ENCODE measurements around the gene ALG5.

Gene ALG5

DNA sequence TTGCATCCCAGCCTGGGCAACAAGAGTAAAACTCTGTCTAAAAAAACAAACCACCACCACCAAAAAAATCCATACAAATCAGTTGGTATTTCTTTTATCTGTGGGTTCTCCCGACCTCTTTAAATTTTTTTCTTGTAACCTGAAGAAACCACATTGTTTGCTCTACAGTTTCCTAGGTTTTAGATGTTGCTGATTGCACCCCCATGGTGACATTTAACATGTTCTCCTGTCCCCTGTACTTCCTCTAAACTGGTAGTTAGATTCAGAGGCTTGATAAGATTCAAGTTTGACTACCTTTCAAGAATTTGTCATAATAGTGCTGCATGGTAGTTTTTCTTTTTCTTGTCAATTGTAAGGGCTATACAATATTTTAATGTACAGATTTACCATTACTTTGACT is 24.0 kb downstream of the ALG5 start:
- peaks cover 3% of the 10 kb centered on the region; the same call in 1 of the 2 replicates for H3K9me3 ChIP-seq (ENCODE audit: insufficient read depth, low read depth, low read length)
- no peak overlapping the region for H3K4me3 ChIP-seq (ENCODE audit: low read length)
- no peaks in the 10 kb centered on the region for H3K27me3 ChIP-seq (ENCODE audit: insufficient read depth, low read length)
- no peak overlapping the region for H3K9ac ChIP-seq (ENCODE audit: low read depth, low read length)
- no peaks in the 10 kb centered on the region for H3K4me1 ChIP-seq (ENCODE audit: insufficient read depth, low read length)
- H3K27ac ChIP-seq (ENCODE audit: low read length) = no peak overlapping the region
- H3K36me3 ChIP-seq (ENCODE audit: insufficient read depth, low read depth, low read length) = peaks cover 63% of the 10 kb centered on the region

DNA sequence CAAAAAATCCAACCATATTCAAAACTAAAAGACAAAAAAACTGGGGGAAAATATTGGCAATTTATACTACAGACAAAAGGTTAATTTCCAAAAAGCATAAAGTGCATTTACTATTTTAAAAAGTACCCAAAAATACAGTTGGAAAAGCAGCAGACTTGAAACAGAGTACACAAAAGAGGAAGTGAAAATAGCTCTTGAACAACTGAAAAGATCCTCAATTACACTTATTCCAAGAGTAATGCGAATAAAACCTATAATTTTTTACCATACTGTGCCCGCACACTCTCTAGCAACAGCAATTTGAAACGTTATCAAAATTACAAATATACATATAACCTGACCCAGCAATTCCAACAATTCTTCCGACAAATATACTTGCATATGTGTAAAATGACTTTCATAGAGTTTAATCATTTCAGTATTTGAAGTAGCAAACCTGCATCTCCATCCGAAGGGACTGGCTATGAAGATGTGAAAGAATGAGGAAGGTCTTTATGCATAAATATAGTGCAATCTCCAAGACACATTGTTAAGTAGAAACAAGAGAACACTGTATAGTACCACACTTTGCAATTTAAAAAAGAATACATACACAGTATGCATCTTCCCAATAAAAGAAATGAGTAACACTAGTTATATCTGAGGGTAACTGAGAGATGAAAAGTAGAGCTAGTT is 25.4 kb downstream of the ALG5 start:
- Histone ChIP-seq H3K27me3 (ENCODE audit: insufficient read depth, low read length) (no peaks in the 10 kb centered on the region), H3K27ac (ENCODE audit: low read length) (no peak overlapping the region)

DNA sequence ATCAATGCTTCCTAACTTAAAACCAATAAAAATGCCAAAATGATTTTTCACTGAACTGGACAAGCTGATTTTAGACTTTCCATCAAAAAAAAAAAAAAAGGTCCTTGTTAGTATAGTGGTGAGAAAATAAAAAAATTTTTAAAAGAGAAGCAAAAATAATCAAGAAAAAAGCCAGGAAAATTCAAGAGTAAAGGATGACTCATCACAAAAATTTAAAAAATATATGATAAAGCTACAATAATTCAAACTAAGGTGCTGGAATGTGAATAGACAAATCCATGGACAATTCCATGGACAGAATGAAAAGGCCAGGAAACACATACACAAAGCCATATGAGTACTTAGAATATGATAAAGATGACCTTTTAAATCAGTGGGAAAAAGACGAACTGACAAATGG is 26.1 kb downstream of the ALG5 start:
- peaks cover 62% of the 10 kb centered on the region for H3K36me3 ChIP-seq (ENCODE audit: insufficient read depth, low read depth, low read length)
- no peaks in the 10 kb centered on the region for H3K4me1 ChIP-seq (ENCODE audit: insufficient read depth, low read length)
- H3K27me3 ChIP-seq (ENCODE audit: insufficient read depth, low read length) = no peaks in the 10 kb centered on the region
- H3K9ac ChIP-seq (ENCODE audit: low read depth, low read length) = no peak overlapping the region
- H3K4me3 ChIP-seq (ENCODE audit: low read length) = no peak overlapping the region
- H3K27ac ChIP-seq (ENCODE audit: low read length) = no peak overlapping the region
- H3K9me3 ChIP-seq (ENCODE audit: insufficient read depth, low read depth, low read length) = peaks cover 3% of the 10 kb centered on the region; the same call in 1 of the 2 replicates

More for the DNA sequence above, 25.4 kb downstream of the ALG5 start:
- no peak overlapping the region for H3K9ac ChIP-seq (ENCODE audit: low read depth, low read length)
- peaks cover 3% of the 10 kb centered on the region; the same call in 1 of the 2 replicates for H3K9me3 ChIP-seq (ENCODE audit: insufficient read depth, low read depth, low read length)
- no peaks in the 10 kb centered on the region for H3K4me1 ChIP-seq (ENCODE audit: insufficient read depth, low read length)
- peaks cover 56% of the 10 kb centered on the region for H3K36me3 ChIP-seq (ENCODE audit: insufficient read depth, low read depth, low read length)
- no peak overlapping the region for H3K4me3 ChIP-seq (ENCODE audit: low read length)

DNA sequence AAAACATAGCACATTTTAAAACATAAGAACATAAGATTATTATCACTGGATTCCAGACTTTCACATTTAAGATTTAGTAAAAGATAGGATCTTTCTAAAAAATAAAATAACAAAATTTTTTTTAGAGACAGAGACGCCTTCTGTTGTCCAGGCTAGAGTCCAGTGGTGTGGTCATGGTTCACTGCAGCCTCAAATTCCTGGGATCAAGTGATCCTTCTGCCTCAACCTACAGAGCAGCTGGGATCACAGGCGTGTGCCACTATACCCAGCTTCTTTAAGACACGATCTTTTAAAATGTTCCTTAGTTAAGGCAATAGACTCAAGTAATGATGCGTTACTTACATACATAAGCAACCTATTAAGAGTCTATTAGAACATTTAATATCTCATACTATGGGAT is 32.7 kb downstream of the ALG5 start:
- H3K9ac ChIP-seq (ENCODE audit: low read depth, low read length) = no peak overlapping the region
- H3K27me3 ChIP-seq (ENCODE audit: insufficient read depth, low read length) = no peaks in the 10 kb centered on the region
- H3K36me3 ChIP-seq (ENCODE audit: insufficient read depth, low read depth, low read length) = peaks cover 58% of the 10 kb centered on the region
- H3K4me1 ChIP-seq (ENCODE audit: insufficient read depth, low read length) = no peaks in the 10 kb centered on the region
- no peak overlapping the region for H3K27ac ChIP-seq (ENCODE audit: low read length)
- no peaks in the 10 kb centered on the region for H3K9me3 ChIP-seq (ENCODE audit: insufficient read depth, low read depth, low read length)
- H3K4me3 ChIP-seq (ENCODE audit: low read length) = no peak overlapping the region

DNA sequence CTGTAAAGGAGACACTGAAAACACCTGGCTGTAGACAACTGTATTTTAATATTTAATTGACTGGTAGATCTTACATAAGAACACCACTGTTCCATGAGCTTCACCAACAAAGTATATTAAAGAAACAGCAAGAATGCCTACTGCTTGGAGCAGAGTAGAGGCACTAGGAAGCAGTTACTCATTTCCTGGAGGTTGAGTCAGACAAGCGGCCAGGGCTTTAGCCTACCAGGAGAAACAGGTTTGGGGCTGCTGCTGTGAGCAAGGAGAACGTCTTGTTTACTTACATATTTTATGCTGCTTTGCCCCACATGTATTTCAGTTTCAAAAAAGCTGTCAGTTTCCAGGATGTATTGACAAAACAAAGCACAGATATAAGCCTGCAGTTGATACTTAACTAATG is 33.4 kb downstream of the ALG5 start:
- Histone ChIP-seq H3K4me3 (ENCODE audit: low read length) (no peak overlapping the region), H3K9ac (ENCODE audit: low read depth, low read length) (no peak overlapping the region), H3K27me3 (ENCODE audit: insufficient read depth, low read length) (no peaks in the 10 kb centered on the region), H3K9me3 (ENCODE audit: insufficient read depth, low read depth, low read length) (no peaks in the 10 kb centered on the region), H3K27ac (ENCODE audit: low read length) (no peak overlapping the region), H3K4me1 (ENCODE audit: insufficient read depth, low read length) (no peaks in the 10 kb centered on the region), H3K36me3 (ENCODE audit: insufficient read depth, low read depth, low read length) (peaks cover 51% of the 10 kb centered on the region)

DNA sequence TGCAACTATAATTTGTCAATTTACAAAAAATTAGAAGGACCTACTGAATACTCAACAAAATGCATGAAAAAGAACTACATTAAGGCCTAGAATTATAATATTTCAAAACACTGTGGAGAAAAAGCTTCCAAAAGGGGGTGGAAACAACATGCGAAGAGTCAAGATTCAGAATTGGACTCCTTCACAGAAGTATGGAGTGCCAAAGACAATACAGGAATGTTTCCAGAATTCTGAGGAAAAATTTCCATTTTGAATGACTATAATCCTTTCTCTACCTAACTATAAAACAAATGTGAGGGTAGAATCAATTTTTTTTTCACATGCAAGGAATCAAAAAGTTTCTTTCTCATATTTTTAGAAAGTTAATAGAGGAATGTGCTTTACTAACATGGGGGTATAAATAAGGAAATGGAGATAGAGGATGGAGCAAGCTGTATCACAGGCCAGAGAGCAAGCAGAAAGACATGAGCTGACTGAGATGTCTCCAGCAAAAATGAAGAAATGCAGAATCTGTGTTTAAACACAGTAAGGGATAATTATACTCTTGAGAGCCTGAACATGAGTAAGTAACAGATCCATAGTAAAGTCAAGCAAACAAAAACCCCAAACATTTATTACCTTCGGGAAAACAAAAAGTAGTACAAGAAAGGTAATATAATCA is 39.6 kb downstream of the ALG5 start:
- Histone ChIP-seq H3K9me3 (ENCODE audit: insufficient read depth, low read depth, low read length) (no peaks in the 10 kb centered on the region), H3K36me3 (ENCODE audit: insufficient read depth, low read depth, low read length) (peaks cover 27% of the 10 kb centered on the region)

DNA sequence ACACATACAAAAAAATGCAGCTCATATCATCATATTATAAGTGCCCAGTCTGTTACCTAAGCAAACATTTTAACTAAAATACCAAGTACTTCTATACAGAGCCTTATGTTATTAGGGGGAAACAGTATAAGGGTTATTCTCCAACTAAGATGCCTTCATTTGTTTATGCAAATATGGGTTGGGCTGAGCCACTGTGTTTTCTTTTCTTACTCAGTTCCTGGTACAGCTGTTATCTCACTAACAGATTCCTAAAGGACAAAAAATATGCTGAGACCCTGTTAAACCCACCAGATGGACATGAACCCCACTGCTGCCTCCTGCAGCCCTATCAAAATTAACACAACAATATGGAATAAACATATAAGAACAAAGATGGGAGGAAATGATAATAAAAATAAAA is 44.6 kb downstream of the ALG5 start:
- Histone ChIP-seq H3K36me3 (ENCODE audit: insufficient read depth, low read depth, low read length) (peaks cover 22% of the 10 kb centered on the region), H3K4me1 (ENCODE audit: insufficient read depth, low read length) (no peaks in the 10 kb centered on the region), H3K9me3 (ENCODE audit: insufficient read depth, low read depth, low read length) (no peaks in the 10 kb centered on the region), H3K9ac (ENCODE audit: low read depth, low read length) (no peak overlapping the region), H3K27me3 (ENCODE audit: insufficient read depth, low read length) (no peaks in the 10 kb centered on the region), H3K27ac (ENCODE audit: low read length) (no peak overlapping the region), H3K4me3 (ENCODE audit: low read length) (no peak overlapping the region)

More for the DNA sequence above, 39.6 kb downstream of the ALG5 start:
- Histone ChIP-seq H3K4me3 (ENCODE audit: low read length) (no peak overlapping the region), H3K9ac (ENCODE audit: low read depth, low read length) (no peak overlapping the region), H3K27ac (ENCODE audit: low read length) (no peak overlapping the region), H3K27me3 (ENCODE audit: insufficient read depth, low read length) (no peaks in the 10 kb centered on the region), H3K4me1 (ENCODE audit: insufficient read depth, low read length) (no peaks in the 10 kb centered on the region)

DNA sequence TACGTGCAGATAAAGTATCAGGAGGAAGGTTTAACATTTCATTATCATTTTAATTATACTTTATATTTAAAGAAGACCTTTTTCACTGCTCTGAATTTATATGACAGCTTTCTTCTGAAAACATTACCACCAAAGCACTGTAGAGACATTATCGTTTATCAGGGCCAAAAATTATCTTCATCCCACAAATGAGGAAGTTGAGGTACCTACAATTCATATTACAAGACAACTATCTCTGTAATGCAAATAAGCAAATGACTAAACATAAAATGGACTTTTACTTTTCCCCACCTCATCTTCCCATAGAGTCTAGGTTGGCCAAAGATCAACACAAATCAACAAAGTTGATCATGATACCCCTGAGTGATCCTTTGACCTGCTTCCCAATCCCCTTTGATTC is 48.2 kb downstream of the ALG5 start:
- no peaks in the 10 kb centered on the region for H3K27me3 ChIP-seq (ENCODE audit: insufficient read depth, low read length)
- peaks cover 31% of the 10 kb centered on the region for H3K36me3 ChIP-seq (ENCODE audit: insufficient read depth, low read depth, low read length)
- H3K27ac ChIP-seq (ENCODE audit: low read length) = no peak overlapping the region

DNA sequence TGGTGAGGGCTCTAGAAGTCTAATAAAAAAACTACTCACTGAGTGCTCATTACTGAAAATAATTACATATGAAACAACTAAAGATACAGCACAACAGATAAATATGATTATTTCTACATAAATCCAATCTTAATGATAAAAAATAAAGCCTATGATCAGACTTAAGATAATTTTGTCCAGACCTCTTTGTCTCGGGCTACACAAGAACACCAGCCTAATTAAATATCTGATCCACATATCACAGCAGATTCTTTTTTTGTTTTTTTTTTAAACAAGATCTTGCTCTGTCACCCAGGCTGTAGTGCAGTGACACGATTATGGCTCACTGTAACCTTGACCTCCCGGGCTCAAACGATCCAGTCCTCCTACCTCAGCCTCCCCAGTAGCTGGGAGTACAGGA is 48.8 kb downstream of the ALG5 start:
- no peak overlapping the region for H3K27ac ChIP-seq (ENCODE audit: low read length)
- peaks cover 31% of the 10 kb centered on the region for H3K36me3 ChIP-seq (ENCODE audit: insufficient read depth, low read depth, low read length)
- H3K27me3 ChIP-seq (ENCODE audit: insufficient read depth, low read length) = no peaks in the 10 kb centered on the region
- no peak overlapping the region for H3K4me3 ChIP-seq (ENCODE audit: low read length)
- no peak overlapping the region for H3K9ac ChIP-seq (ENCODE audit: low read depth, low read length)
- H3K4me1 ChIP-seq (ENCODE audit: insufficient read depth, low read length) = no peaks in the 10 kb centered on the region
- no peaks in the 10 kb centered on the region for H3K9me3 ChIP-seq (ENCODE audit: insufficient read depth, low read depth, low read length)

More for the DNA sequence above, 48.2 kb downstream of the ALG5 start:
- no peaks in the 10 kb centered on the region for H3K4me1 ChIP-seq (ENCODE audit: insufficient read depth, low read length)
- H3K9me3 ChIP-seq (ENCODE audit: insufficient read depth, low read depth, low read length) = no peaks in the 10 kb centered on the region
- H3K9ac ChIP-seq (ENCODE audit: low read depth, low read length) = no peak overlapping the region
- no peak overlapping the region for H3K4me3 ChIP-seq (ENCODE audit: low read length)

DNA sequence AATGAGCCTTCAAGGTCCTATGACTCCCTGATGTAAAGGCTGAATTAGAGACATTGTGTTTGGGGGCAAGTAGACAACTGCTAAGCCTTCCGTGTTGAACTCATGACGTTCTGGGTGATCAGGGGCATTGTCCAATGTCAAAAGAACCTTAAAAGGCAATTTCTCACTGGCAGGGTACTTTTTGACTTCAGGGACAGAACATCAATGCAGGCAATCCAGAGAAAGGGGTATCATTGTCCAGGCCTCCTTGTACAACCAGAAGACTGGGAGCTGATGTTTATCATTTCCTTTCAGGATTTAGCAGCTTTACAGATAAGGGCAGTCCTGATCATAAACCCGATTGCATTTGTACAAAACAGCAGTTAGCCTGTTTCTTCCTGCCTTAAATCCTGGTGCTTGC is 54.1 kb downstream of the ALG5 start:
- Histone ChIP-seq H3K9me3 (ENCODE audit: insufficient read depth, low read depth, low read length) (no peaks in the 10 kb centered on the region), H3K27me3 (ENCODE audit: insufficient read depth, low read length) (no peaks in the 10 kb centered on the region), H3K9ac (ENCODE audit: low read depth, low read length) (no peak overlapping the region), H3K4me1 (ENCODE audit: insufficient read depth, low read length) (no peaks in the 10 kb centered on the region), H3K36me3 (ENCODE audit: insufficient read depth, low read depth, low read length) (peaks cover 12% of the 10 kb centered on the region), H3K27ac (ENCODE audit: low read length) (no peak overlapping the region), H3K4me3 (ENCODE audit: low read length) (no peak overlapping the region)

DNA sequence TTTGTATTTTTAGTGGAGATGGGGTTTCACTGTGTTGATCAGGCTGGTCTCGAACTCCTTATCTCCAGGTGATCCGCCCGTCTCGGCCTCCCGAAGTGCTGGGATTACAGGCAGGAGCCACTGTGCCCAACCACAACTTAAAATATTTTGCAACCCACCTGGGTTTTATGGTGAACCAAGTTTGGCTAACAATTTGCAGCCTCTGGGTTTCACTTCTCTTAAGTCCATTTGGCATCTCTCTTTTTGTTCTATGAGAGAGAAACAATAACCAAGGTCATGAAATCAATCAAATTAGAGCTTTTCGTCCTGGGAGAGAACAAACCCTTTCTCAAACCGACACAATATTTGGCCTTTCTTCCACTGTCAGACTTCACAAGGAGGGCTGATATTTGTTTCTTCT is 73.5 kb downstream of the ALG5 start:
- no peaks in the 10 kb centered on the region for H3K4me1 ChIP-seq (ENCODE audit: insufficient read depth, low read length)
- no peak overlapping the region for H3K27ac ChIP-seq (ENCODE audit: low read length)
- H3K27me3 ChIP-seq (ENCODE audit: insufficient read depth, low read length) = peaks cover 21% of the 10 kb centered on the region
- no peaks in the 10 kb centered on the region for H3K36me3 ChIP-seq (ENCODE audit: insufficient read depth, low read depth, low read length)
- no peak overlapping the region for H3K9ac ChIP-seq (ENCODE audit: low read depth, low read length)
- no peak overlapping the region for H3K4me3 ChIP-seq (ENCODE audit: low read length)
- no peaks in the 10 kb centered on the region for H3K9me3 ChIP-seq (ENCODE audit: insufficient read depth, low read depth, low read length)

DNA sequence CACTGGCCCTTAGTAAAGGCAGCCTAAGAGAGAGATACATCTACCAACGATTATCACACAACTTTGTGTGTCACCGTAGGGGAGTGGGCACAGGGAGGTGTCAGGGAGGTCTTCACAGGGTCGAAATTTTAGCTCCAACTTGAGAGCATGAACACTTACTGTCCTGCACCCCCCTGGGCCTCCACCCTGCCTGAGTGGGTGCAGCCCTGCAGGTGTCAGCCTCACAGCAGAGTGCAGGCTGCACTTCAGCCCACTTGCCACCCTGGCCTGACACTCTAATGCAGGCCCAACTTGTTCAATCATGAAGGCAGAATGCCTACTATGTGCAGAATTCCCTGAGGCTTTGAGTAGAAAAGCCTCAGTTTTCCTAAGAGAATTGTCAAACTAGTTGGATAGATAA is 75.1 kb downstream of the ALG5 start:
- H3K36me3 ChIP-seq (ENCODE audit: insufficient read depth, low read depth, low read length) = no peaks in the 10 kb centered on the region
- H3K4me1 ChIP-seq (ENCODE audit: insufficient read depth, low read length) = no peaks in the 10 kb centered on the region
- no peak overlapping the region for H3K4me3 ChIP-seq (ENCODE audit: low read length)
- peaks cover 29% of the 10 kb centered on the region for H3K27me3 ChIP-seq (ENCODE audit: insufficient read depth, low read length)
- no peaks in the 10 kb centered on the region for H3K9me3 ChIP-seq (ENCODE audit: insufficient read depth, low read depth, low read length)
- H3K27ac ChIP-seq (ENCODE audit: low read length) = no peak overlapping the region
- H3K9ac ChIP-seq (ENCODE audit: low read depth, low read length) = no peak overlapping the region
